HG03520 (cell line): ENCODE results near the gene JPH4.
"Not testable (repeated sequence)": the region's sequence is repeated elsewhere in the genome, so short reads cannot be mapped to it uniquely, and the experiment has no call there.

Experiments
- ATAC-seq: cut with Tn5 transposase; IDR thresholded peaks from one replicate; pipeline ENCODE4 v1.9.1; 2021; ENCODE audit warnings: mild to moderate bottlenecking, moderate library complexity; ENCODE audit not compliant: unreplicated experiment

The JPH4 gene

GRCh38 chr14:23609411-23610089 lies 31.0 kb upstream of the JPH4 start:
- not testable (repeated sequence) for ATAC-seq

GRCh38 chr14:23609001-23609400 lies 30.4 kb upstream of the JPH4 start:
- no peak for ATAC-seq

- ATAC-seq, result no peak
Observed at GRCh38 chr14:23608454-23608853, 29.9 kb upstream of the JPH4 start.

- peak; percentile 83 for ATAC-seq
Observed at GRCh38 chr14:23605931-23606585, 27.5 kb upstream of the JPH4 start.

- ATAC-seq, result no peak
Observed at GRCh38 chr14:23604675-23605170, 26.1 kb upstream of the JPH4 start.

- no peak for ATAC-seq
Observed at GRCh38 chr14:23604148-23604547, 25.6 kb upstream of the JPH4 start.

GRCh38 chr14:23603103-23603502 lies 24.5 kb upstream of the JPH4 start:
- no peak for ATAC-seq

GRCh38 chr14:23602181-23603095 lies 23.8 kb upstream of the JPH4 start:
- no peak for ATAC-seq

GRCh38 chr14:23601845-23602180 lies 23.2 kb upstream of the JPH4 start:
- ATAC-seq, result no peak

GRCh38 chr14:23601424-23601823 lies 22.8 kb upstream of the JPH4 start:
- no peak for ATAC-seq

- no peak for ATAC-seq
Observed at GRCh38 chr14:23600806-23601205, 22.2 kb upstream of the JPH4 start.

- ATAC-seq, result no peak
Observed at GRCh38 chr14:23600322-23600707, 21.7 kb upstream of the JPH4 start.

- ATAC-seq, result not testable (repeated sequence)
Observed at GRCh38 chr14:23594191-23594590, 15.6 kb upstream of the JPH4 start.

- no peak for ATAC-seq
Observed at GRCh38 chr14:23590198-23590597, 11.6 kb upstream of the JPH4 start.

GRCh38 chr14:23589606-23590005 lies 11.0 kb upstream of the JPH4 start:
- ATAC-seq, result no peak

GRCh38 chr14:23588884-23589598 lies 10.5 kb upstream of the JPH4 start:
- ATAC-seq, result peak; percentile 96

- ATAC-seq, result not testable (repeated sequence)
Observed at GRCh38 chr14:23584527-23585203, 6.1 kb upstream of the JPH4 start.

GRCh38 chr14:23583761-23584526 lies 5.4 kb upstream of the JPH4 start:
- not testable (repeated sequence) for ATAC-seq

- no peak for ATAC-seq
Observed at GRCh38 chr14:23582906-23583760, 4.5 kb upstream of the JPH4 start.
